Right renal cortex interstitium (tissue), 3 donors: ENCODE results near the gene CAPN10. TPM values are rescaled to one million over a fixed set of nuclear protein-coding genes. Genes with fewer than 3 reads are reported as not detected.

Experiments
- DNase-seq, 3 donors: peaks; one replicate each; pipeline ENCODE4 v3.0.0-alpha.2; 2013; ENCODE audit warnings: low read depth in 3 of 3, low spot score in 2 of 3
- polyA plus RNA-seq, 3 donors: library from polyadenylated mRNA; unstranded; fragments of 120-200 nt; gene quantifications; one replicate each; pipeline ENCODE4 v1.2.1, GENCODE V29; 2013; ENCODE audit not compliant: insufficient read length in 3 of 3

CAPN10 gene
- polyA plus RNA-seq, 3 donors = 18.1 to 20.9 (median 18.1) TPM

DNA sequence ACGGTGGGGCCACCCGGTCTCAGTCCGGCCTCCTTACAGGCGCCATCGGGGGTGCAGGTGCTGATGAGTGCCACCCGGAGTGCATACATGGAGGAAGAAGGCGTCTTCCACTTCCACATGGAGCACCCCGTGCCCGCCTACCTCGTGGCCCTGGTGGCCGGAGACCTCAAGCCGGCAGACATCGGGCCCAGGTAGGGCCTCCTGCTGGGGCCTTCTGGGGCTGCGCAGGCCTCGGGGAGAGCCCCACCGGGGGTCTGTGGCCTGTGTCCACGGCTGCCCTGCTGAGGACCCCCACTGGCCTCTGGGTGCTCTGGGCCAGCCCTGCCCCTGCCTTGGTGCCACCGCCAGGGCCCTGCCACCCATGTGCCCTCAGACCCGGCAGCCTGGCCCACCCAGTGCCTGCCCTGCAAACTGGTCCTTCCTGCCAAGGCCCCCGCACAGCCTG lies 13.4 kb upstream of the CAPN10 start:
- no peak for DNase-seq

- no peak for DNase-seq
Measured at GRCh38 chr2:240573516-240574385, 12.8 kb upstream of the CAPN10 start.

DNA sequence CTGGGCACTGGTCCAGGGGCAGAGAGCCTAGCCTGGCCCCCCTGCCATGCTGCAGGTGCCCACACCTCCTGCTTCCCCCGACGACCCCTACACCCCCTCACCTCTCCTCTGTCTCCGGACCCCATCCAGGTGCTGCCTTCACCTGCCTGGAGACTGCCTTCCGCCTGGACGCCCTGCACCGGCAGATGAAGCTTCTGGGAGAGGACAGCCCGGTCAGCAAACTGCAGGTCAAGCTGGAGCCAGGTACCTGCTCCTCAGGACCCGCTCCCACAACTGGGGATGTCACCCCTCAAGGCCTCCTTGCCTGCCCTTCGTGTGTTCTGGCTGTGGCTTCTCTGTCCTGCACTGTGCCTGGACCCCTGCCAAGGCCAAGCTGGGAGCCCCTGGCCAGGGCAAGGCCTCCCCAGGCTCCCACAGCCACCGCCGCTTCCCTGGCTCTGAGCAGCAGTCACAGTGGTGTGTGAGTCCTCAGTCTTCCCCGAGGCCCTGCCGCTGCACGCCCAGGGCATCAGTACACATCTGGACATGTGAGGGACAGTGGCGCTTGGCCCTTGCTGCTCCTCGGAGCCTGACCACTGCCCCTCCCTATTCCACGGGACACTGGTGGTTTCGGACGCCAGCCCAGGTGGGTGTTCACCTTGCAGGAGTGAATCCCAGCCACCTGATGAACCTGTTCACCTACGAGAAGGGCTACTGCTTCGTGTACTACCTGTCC lies 12.0 kb upstream of the CAPN10 start:
- DNase-seq = no peak

- no peak for DNase-seq
Measured at GRCh38 chr2:240575101-240575965, 11.2 kb upstream of the CAPN10 start.

- DNase-seq = no peak
Measured at GRCh38 chr2:240576036-240576435, 10.5 kb upstream of the CAPN10 start.

DNA sequence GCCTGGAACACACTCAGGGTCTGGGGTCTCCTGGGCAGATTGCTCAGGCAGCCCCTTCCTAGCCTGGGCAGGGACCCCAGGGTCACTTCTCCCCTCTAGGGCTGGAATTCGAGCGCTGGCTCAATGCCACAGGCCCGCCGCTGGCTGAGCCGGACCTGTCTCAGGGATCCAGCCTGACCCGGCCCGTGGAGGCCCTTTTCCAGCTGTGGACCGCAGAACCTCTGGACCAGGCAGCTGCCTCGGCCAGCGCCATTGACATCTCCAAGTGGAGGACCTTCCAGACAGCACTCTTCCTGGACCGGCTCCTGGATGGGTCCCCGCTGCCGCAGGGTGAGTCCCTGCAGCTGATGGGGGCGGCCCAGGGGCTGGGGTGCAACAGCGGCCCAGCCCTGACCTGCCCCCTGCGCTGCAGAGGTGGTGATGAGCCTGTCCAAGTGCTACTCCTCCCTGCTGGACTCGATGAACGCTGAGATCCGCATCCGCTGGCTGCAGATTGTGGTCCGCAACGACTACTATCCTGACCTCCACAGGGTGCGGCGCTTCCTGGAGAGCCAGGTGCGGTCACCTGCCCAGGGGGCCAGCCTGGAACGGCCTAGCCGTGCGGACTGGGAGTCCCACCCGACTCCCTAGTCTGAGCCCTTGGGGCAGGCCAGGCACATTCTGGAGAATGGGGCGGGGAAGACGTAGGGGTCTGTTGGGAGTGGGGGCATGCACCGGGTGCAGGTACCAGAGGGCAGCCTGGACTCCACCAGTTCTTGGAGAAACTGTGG lies 9.9 kb upstream of the CAPN10 start:
- no peak for DNase-seq

DNA sequence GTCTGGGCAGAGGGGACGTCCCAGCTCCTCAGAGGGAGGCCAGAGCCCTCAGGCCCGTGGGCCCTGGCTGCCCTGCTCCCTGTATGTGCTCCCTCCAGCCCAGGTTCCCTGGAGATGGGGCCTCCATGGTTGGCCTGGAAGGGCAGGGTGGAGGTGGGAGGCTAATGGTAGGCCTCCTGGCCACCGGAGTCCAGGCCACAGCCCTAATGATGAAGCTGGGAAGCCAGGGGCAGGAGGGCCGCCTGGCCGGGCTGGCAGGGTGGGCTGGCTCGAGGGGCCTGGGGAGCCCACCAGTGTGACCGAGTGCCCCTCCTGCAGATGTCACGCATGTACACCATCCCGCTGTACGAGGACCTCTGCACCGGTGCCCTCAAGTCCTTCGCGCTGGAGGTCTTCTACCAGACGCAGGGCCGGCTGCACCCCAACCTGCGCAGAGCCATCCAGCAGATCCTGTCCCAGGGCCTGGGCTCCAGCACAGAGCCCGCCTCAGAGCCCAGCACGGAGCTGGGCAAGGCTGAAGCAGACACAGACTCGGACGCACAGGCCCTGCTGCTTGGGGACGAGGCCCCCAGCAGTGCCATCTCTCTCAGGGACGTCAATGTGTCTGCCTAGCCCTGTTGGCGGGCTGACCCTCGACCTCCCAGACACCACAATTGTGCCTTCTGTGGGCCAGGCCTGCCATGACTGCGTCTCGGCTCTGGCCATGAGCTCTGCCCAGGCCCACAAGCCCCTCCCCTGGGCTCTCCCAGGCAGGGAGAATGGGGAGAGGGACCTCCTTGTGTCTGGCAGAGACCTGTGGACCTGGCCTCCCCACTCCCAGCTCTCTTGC lies 9.0 kb upstream of the CAPN10 start:
- no peak for DNase-seq

DNA sequence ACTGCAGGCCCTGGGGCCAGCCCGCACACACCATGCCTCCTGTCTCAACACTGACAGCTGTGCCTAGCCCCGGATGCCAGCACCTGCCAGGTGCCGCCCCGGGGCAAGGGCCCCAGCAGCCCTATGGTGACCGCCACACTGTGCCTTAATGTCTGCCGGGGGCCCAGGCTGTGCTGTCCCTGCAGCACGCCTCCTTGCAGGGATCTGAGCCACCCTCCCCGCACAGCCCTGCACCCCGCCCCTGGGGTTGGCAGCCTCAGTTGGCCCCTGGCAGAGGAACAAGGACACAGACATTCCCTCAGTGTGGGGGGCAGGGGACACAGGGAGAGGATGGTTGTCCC lies 8.5 kb upstream of the CAPN10 start:
- DNase-seq = no peak

GRCh38 chr2:240578488-240578887 lies 8.0 kb upstream of the CAPN10 start:
- no peak for DNase-seq

- DNase-seq = no peak
Measured at GRCh38 chr2:240579071-240579762, 7.3 kb upstream of the CAPN10 start.

- DNase-seq = no peak
Measured at GRCh38 chr2:240579771-240580614, 6.5 kb upstream of the CAPN10 start.

GRCh38 chr2:240581811-240582210 lies 4.7 kb upstream of the CAPN10 start:
- DNase-seq = no peak

GRCh38 chr2:240582781-240583180 lies 3.8 kb upstream of the CAPN10 start:
- no peak for DNase-seq

DNA sequence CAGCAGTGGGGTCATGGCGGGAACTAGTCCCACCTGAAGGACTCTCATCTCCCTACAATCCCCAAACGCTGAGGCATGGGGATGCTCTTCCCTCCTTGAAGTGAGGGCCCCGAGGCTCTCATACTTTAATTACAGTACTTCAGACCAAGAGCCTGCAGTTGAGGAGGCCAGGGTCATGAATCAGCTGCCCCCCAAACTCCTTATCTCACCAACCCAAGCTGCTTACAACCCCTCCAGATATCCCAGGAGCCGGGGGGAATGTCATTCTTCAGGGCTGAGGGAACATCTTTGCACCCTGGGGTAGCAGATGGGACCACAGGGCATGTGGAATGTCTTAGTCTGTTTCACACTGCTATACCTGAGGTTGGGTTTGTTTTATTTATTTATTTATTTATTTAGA lies 2.8 kb upstream of the CAPN10 start:
- DNase-seq = no peak

DNA sequence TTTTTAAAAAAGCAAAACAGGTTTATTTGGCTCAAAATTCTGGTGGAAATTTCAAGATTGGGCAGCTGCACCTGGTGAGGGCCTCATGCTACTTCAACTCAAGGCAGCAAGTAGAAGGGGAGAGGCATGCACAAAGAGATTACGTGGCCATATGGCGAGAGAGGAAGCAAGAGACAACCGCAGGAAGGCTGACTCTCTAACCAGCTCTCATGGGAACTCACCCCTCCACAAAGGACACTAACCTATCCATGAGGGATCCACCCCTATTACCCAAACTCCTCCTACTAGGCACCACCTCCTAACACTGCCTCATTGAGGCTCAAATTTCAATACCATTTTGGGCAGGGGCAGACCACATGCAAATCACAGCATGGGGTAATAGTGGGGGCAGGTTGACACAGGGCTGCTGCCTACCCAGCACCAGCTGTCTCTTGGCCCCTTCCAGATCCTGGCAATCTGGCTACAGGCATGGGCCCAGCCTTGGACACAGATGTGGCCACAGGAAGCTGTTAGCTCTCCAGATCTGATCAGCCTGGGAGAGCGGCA lies 2.0 kb upstream of the CAPN10 start:
- DNase-seq = no peak

GRCh38 chr2:240585101-240585500 lies 1.4 kb upstream of the CAPN10 start:
- no peak for DNase-seq

- DNase-seq = no peak
Measured at GRCh38 chr2:240585681-240586197, 795 bp upstream of the CAPN10 start.
